ENCODE data around the gene AKAP11. TPM values are rescaled to one million over a fixed set of nuclear protein-coding genes. Genes with fewer than 3 reads are reported as not detected.

AKAP11 gene
- total and polyA plus RNA-seq, 2 of the 13 experiments (the other 11 are each of a cell fraction or from before 2014, with no cell fraction given) = 7.2 to 9.8 TPM

DNA sequence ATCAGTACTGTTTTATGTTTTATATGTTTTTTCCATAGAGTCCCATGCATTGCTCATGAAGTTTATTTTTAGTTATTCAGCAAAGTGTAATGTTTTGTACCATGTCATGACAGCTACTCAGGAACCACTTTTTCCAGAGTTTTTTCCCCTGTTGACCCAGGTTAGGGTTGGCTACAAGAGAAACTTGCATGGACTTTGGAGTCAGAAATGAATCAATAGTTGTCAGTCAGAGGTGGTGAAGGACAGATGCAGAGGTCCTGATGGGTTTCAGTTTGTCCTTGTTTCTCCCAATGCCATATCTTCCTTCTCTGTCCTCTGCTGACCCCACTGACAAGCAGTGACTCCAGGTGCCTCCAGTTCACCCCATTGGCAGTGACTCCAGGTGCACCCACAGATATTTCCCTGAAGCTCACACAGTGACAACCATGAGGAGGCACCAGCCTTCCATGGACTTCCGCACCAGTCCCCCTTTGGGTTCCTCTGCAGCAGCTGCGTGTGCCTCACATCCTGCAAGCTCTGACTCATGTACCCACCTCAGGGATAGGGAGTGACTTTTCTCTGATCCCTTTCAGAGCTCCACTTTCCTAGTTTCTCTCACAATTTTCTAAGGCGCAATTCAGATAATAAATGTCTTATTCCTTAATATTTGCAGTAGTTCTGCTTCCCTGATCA is 92.1 kb downstream of the AKAP11 start:
- DNase-seq (ENCODE audit: low spot score) (no peak), FAIRE-seq (no peak), ATAC-seq (peak; percentile 97)
- peaks cover 10% of the 10 kb centered on the region for H3K4me1 ChIP-seq (ENCODE audit: insufficient read depth, low read length)
- WGBS (ENCODE audit: low lambda C conversion rate) = 51% methylated on average over 3 of the region's 3 CpGs
- no TSS peak for BruUV-seq (replicated peaks)
- no peaks in the 10 kb centered on the region for H3K36me3 ChIP-seq (replicated peaks in 1 of 2; ENCODE audit: control insufficient read depth in 1 of 2, insufficient read depth in 2 of 2, low read length in 2 of 2)
- H2AFZ ChIP-seq (ENCODE audit: low read length) = no peak overlapping the region
- H3K79me2 ChIP-seq (ENCODE audit: insufficient read depth, low read length) = no peaks in the 10 kb centered on the region
- intact Hi-C loops (cut with micrococcal nuclease; ENCODE audit: unreplicated experiment) = no loop called here
- H3K27ac ChIP-seq (ENCODE audit: extremely low read length, insufficient read depth, low read length) = no peak overlapping the region
- ChIA-PET POLR2A (no interaction called here), CTCF (ENCODE audit: low intra/inter-chr PET ratio, low total read pairs) (no interaction called here)
- H3K4me3 ChIP-seq (replicated peaks in 1 of 3; ENCODE audit: insufficient read depth in 1 of 3, low read depth in 2 of 3, low read length in 3 of 3) = no peak overlapping the region
- H3K27me3 ChIP-seq (ENCODE audit: control insufficient read depth in 1 of 2, insufficient read depth in 2 of 2, low read length in 2 of 2) = no peaks in the 10 kb centered on the region
- H3K9me3 ChIP-seq (ENCODE audit: low read length) = no peaks in the 10 kb centered on the region
- H4K20me1 ChIP-seq (ENCODE audit: insufficient read depth, low read length) = no peaks in the 10 kb centered on the region
- no peak overlapping the region for H3K9ac ChIP-seq (ENCODE audit: insufficient read depth, low read depth, low read length)
- in situ Hi-C loops (cut with HindIII; ENCODE audit: extremely low pct_ligation_motif_present, low pct_unique_long_range_greater_than_20kb) = no loop called here
- H3K4me2 ChIP-seq (ENCODE audit: low read depth, low read length) = no peak overlapping the region
- TF ChIP-seq ZFYVE20 (CRISPR knock-in tag; IDR thresholded peaks at IDR 0.05; ENCODE audit: borderline replicate concordance, low read depth) (no peak), ZSCAN20 (CRISPR knock-in tag; IDR thresholded peaks at IDR 0.05; ENCODE audit: borderline replicate concordance) (no peak), ESRRA (CRISPR knock-in tag; IDR thresholded peaks at IDR 0.05; ENCODE audit: low read depth) (0 out of 2 replicates have a peak, but pooled peaks have one; percentile 29), RAD21 (CRISPR knock-in tag; IDR thresholded peaks at IDR 0.05) (no peak), ZNF431 (CRISPR knock-in tag; IDR thresholded peaks at IDR 0.05; ENCODE audit: borderline replicate concordance, low read depth) (no peak), ZFP62 (CRISPR knock-in tag; IDR thresholded peaks at IDR 0.05) (no peak), PHF5A (CRISPR knock-in tag; IDR thresholded peaks at IDR 0.05; ENCODE audit: low read depth, unreplicated experiment) (no peak), ARID2 (CRISPR knock-in tag; IDR thresholded peaks at IDR 0.05; ENCODE audit: borderline replicate concordance) (no peak), RCOR2 (CRISPR knock-in tag; IDR thresholded peaks at IDR 0.05) (no peak), ZSCAN25 (CRISPR knock-in tag; IDR thresholded peaks at IDR 0.05) (no peak), CHD2 (IDR thresholded peaks at IDR 0.05; ENCODE audit: low read depth, low read length) (no peak), ZNF563 (CRISPR knock-in tag; IDR thresholded peaks at IDR 0.05) (peak; percentile 79; the same call in 1 of the 2 replicates), ZNF317 (CRISPR knock-in tag; IDR thresholded peaks at IDR 0.05) (no peak), ZNF510 (CRISPR knock-in tag; IDR thresholded peaks at IDR 0.05; ENCODE audit: low read depth) (no peak), HNF4A (CRISPR knock-in tag; IDR thresholded peaks at IDR 0.05) (peak; percentile 74), HHEX (CRISPR knock-in tag; IDR thresholded peaks at IDR 0.05) (no peak), HDAC1 (CRISPR knock-in tag; IDR thresholded peaks at IDR 0.05) (peak; percentile 27; the same call in 1 of the 2 replicates)
- TF ChIP-seq, protein P1, sequence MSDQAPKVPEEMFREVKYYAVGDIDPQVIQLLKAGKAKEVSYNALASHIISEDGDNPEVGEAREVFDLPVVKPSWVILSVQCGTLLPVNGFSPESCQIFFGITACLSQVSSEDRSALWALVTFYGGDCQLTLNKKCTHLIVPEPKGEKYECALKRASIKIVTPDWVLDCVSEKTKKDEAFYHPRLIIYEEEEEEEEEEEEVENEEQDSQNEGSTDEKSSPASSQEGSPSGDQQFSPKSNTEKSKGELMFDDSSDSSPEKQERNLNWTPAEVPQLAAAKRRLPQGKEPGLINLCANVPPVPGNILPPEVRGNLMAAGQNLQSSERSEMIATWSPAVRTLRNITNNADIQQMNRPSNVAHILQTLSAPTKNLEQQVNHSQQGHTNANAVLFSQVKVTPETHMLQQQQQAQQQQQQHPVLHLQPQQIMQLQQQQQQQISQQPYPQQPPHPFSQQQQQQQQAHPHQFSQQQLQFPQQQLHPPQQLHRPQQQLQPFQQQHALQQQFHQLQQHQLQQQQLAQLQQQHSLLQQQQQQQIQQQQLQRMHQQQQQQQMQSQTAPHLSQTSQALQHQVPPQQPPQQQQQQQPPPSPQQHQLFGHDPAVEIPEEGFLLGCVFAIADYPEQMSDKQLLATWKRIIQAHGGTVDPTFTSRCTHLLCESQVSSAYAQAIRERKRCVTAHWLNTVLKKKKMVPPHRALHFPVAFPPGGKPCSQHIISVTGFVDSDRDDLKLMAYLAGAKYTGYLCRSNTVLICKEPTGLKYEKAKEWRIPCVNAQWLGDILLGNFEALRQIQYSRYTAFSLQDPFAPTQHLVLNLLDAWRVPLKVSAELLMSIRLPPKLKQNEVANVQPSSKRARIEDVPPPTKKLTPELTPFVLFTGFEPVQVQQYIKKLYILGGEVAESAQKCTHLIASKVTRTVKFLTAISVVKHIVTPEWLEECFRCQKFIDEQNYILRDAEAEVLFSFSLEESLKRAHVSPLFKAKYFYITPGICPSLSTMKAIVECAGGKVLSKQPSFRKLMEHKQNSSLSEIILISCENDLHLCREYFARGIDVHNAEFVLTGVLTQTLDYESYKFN (CRISPR knock-in tag; conservative IDR thresholded peaks at IDR 0.05) = peak; percentile 53
- TF ChIP-seq, protein P2, sequence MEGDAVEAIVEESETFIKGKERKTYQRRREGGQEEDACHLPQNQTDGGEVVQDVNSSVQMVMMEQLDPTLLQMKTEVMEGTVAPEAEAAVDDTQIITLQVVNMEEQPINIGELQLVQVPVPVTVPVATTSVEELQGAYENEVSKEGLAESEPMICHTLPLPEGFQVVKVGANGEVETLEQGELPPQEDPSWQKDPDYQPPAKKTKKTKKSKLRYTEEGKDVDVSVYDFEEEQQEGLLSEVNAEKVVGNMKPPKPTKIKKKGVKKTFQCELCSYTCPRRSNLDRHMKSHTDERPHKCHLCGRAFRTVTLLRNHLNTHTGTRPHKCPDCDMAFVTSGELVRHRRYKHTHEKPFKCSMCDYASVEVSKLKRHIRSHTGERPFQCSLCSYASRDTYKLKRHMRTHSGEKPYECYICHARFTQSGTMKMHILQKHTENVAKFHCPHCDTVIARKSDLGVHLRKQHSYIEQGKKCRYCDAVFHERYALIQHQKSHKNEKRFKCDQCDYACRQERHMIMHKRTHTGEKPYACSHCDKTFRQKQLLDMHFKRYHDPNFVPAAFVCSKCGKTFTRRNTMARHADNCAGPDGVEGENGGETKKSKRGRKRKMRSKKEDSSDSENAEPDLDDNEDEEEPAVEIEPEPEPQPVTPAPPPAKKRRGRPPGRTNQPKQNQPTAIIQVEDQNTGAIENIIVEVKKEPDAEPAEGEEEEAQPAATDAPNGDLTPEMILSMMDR (CRISPR knock-in tag; IDR thresholded peaks at IDR 0.05) = peak; percentile 30; the same call in 1 of the 2 replicates
- TF ChIP-seq, protein P3, sequence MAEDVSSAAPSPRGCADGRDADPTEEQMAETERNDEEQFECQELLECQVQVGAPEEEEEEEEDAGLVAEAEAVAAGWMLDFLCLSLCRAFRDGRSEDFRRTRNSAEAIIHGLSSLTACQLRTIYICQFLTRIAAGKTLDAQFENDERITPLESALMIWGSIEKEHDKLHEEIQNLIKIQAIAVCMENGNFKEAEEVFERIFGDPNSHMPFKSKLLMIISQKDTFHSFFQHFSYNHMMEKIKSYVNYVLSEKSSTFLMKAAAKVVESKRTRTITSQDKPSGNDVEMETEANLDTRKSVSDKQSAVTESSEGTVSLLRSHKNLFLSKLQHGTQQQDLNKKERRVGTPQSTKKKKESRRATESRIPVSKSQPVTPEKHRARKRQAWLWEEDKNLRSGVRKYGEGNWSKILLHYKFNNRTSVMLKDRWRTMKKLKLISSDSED (CRISPR knock-in tag; IDR thresholded peaks at IDR 0.05) = no peak
